D721Med (cell line): ENCODE results near the gene KIAA0825.

Experiments
- DNase-seq: peaks from one replicate; pipeline ENCODE4 v3.0.0; 2011; ENCODE audit warnings: low spot score; ENCODE audit not compliant: insufficient read length
- FAIRE-seq: peaks from 2 replicates; lab custom pipeline; 2011; peaks lifted over from hg19 to GRCh38; lab: Jason Lieb, UNC
- CTCF ChIP-seq: IDR thresholded peaks from 2 replicates; pipeline ENCODE4 v1.5.1; 2012; ENCODE audit warnings: mild to moderate bottlenecking, control low read depth; ENCODE audit not compliant: insufficient read depth; ENCODE audit errors: missing control alignments

Gene KIAA0825

GRCh38 chr5:94254214-94254613 lies 364.2 kb downstream of the KIAA0825 start:
- FAIRE-seq (no peak), DNase-seq (no peak)
- TF ChIP-seq CTCF, result no peak

GRCh38 chr5:94250985-94251384 lies 367.4 kb downstream of the KIAA0825 start:
- no peak for FAIRE-seq
- TF ChIP-seq CTCF, result no peak
- no peak for DNase-seq

GRCh38 chr5:94249430-94249829 lies 369.0 kb downstream of the KIAA0825 start:
- DNase-seq (no peak), FAIRE-seq (no peak)
- no peak for TF ChIP-seq CTCF

GRCh38 chr5:94248175-94248875 lies 370.1 kb downstream of the KIAA0825 start:
- FAIRE-seq (no peak), DNase-seq (no peak)
- no peak for TF ChIP-seq CTCF

- TF ChIP-seq CTCF, result no peak
- FAIRE-seq (no peak), DNase-seq (no peak)
These were observed 372.8 kb downstream of the KIAA0825 start for GRCh38 chr5:94245608-94246007.

GRCh38 chr5:94244921-94245320 lies 373.5 kb downstream of the KIAA0825 start:
- FAIRE-seq (no peak), DNase-seq (no peak)
- TF ChIP-seq CTCF, result no peak

GRCh38 chr5:94243612-94244011 lies 374.8 kb downstream of the KIAA0825 start:
- TF ChIP-seq CTCF, result no peak
- no peak for FAIRE-seq
- no peak for DNase-seq
